GM12801 (cell line): ENCODE results near the gene IRAK1.

ENCODE experiments used
- CTCF ChIP-seq: IDR thresholded peaks from one replicate; pipeline ENCODE4 v1.5.1; 2011; ENCODE audit warnings: control low read depth; ENCODE audit not compliant: insufficient read length; ENCODE audit errors: extremely low read depth

IRAK1 gene

GRCh38 chrX:154046940-154047610, 27.4 kb upstream of the IRAK1 start:
- no peak for TF ChIP-seq CTCF

- no peak for TF ChIP-seq CTCF
Observed at GRCh38 chrX:154046031-154046781, 26.5 kb upstream of the IRAK1 start.

- TF ChIP-seq CTCF: no peak
Observed at GRCh38 chrX:154044091-154044490, 24.4 kb upstream of the IRAK1 start.

GRCh38 chrX:154043003-154043763, 23.5 kb upstream of the IRAK1 start:
- TF ChIP-seq CTCF: no peak

GRCh38 chrX:154040863-154041262, 21.2 kb upstream of the IRAK1 start:
- TF ChIP-seq CTCF: no peak

- TF ChIP-seq CTCF: no peak
Observed at GRCh38 chrX:154040307-154040756, 20.6 kb upstream of the IRAK1 start.

- TF ChIP-seq CTCF: no peak
Observed at GRCh38 chrX:154039577-154039976, 19.9 kb upstream of the IRAK1 start.
